Activated CD4-positive, alpha-beta T cell treated with anti-CD3 and anti-CD28 coated beads for 1 hour (primary cell): Measurements from ENCODE around the gene ENDOG.
"Not testable (repeated sequence)": the region's sequence is repeated elsewhere in the genome, so short reads cannot be mapped to it uniquely, and the experiment has no call there.

Experiments used
- DNase-seq: peaks from one replicate; pipeline ENCODE4 v3.0.0-alpha.2; 2020

Gene ENDOG

DNA sequence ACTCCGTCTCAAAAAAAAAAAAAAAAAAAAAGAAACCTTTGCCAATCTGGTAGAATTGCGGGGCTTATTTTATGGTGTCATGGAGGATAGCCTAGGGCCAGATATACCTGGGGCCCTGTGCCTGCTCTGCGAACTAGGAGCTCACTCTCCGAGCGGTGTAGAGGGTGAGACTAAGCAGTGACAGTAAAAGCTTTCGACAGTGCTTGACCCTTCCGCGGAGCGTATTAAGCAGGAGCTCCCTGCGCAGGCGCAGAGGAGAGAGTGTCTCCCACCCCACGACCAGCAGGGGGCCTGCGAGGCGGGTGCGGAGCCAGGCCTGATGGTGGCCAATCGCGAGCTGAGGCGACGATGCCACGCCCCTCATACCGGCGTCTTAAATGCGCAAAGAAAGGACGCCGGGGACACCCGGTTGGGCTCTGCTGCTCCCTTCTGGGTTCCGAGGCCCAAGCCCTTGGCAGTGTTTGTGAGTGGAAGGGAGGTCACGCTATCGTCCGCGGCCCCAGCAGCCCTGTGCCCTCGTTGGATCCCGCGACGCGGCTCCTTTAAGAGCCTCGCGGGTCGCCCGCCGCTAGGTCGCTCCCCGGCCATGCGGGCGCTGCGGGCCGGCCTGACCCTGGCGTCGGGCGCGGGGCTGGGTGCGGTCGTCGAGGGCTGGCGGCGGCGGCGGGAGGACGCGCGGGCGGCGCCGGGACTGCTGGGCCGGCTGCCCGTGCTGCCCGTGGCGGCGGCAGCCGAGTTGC, at the start of gene ENDOG:
TSS of gene ENDOG (plus strand) at position 402 of the 740 bp plus-strand sequence. CDS start at position 587, 185 bp downstream.
- peak; percentile 95 for DNase-seq

DNA sequence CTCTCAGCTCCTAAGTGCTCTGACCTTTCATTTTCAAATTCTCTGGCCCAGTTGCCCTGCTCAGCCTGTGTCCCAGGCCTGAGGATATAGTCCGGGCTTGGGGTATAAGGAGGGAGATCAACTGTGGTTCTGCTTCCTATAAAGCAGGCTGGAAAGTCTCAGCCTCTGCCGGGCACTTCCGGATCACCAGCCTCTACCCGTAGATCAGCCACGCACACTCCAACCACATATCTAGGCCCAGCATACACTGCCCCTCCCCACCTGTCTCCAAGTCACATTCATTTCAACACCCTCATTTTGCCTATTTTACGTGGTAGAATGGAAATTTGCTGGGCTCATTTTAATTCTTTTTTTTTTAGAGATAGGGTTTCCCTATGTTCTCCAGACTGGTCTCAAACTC, 49.7 kb upstream of the ENDOG start:
- no peak for DNase-seq

GRCh38 chr9:128770286-128771030, 47.8 kb upstream of the ENDOG start:
- no peak for DNase-seq

- DNase-seq, result no peak
Measured at GRCh38 chr9:128771094-128771721, 47.1 kb upstream of the ENDOG start.

- peak; percentile 91 for DNase-seq
Measured at GRCh38 chr9:128771745-128772519, 46.4 kb upstream of the ENDOG start, which contains the start of gene ZER1. Gene ZER1 (minus strand): TSS chr9:128771927. CDS start chr9:128755565, 16,362 bp downstream.

- DNase-seq, result no peak
Measured at GRCh38 chr9:128773049-128773448, 45.3 kb upstream of the ENDOG start.

- no peak for DNase-seq
Measured at GRCh38 chr9:128774804-128775203, 43.5 kb upstream of the ENDOG start.

DNA sequence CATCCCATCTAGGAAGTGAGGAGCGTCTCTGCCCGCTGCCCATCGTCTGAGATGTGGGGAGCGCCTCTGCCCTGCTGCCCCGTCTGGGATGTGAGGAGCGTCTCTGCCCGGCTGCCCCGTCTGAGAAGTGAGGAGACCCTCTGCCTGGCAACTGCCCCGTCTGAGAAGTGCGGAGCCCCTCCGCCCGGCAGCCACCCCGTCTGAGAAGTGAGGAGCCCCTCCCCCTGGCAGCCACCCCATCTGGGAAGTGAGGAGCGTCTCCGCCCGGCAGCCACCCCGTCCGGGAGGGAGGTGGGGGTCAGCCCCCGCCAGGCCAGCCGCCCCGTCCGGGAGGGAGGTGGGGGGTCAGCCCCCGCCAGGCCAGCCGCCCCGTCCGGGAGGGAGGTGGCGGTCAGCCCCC, 38.2 kb upstream of the ENDOG start:
- not testable (repeated sequence) for DNase-seq

- DNase-seq, result no peak
Measured at GRCh38 chr9:128781187-128782070, 36.9 kb upstream of the ENDOG start.

- no peak for DNase-seq
Measured at GRCh38 chr9:128782669-128783068, 35.6 kb upstream of the ENDOG start.

DNA sequence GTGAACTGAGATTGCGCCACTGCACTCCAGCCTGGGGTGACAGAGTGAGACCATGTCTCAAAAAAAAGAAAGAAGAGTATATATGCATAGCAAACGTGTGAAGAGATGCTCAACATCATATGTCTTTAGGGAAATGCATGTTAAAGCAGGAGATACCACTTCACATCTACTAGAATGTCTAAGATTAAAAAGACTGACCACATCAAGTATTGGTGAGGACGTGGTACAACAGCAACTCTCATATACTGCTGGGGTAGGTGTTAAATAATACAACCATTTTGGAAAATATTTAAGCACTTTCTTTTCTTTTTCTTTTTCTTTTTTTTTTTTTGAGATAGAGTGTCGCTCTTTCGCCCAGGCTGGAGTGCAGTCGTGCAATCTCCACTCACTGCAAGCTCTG, 32.9 kb upstream of the ENDOG start:
- DNase-seq, result no peak

- DNase-seq, result peak; percentile 84
Measured at GRCh38 chr9:128786681-128787601, 31.4 kb upstream of the ENDOG start, which contains the start of gene TBC1D13. Gene TBC1D13 (plus strand): TSS chr9:128787253. CDS start chr9:128787354, 101 bp downstream.

DNA sequence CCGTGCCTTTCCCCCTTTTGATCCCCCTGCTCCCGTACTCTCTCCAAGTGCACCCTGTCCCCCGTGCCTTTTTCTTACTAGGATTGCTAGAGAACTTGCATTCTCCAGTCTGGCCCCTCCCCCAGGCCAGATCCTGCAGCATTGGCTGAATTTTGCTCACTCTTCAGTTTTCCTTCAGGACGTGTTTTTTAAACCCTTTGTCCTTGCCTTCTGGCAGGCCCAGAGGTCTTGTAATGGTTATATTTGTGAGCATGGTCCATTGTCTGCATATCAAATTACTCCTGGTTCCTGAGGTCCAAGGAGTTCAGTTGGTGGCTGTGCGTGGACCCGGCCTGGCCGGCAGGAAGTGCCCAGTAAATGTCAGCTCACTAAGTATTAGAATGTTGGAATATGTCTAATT, 30.6 kb upstream of the ENDOG start:
- DNase-seq, result no peak

DNA sequence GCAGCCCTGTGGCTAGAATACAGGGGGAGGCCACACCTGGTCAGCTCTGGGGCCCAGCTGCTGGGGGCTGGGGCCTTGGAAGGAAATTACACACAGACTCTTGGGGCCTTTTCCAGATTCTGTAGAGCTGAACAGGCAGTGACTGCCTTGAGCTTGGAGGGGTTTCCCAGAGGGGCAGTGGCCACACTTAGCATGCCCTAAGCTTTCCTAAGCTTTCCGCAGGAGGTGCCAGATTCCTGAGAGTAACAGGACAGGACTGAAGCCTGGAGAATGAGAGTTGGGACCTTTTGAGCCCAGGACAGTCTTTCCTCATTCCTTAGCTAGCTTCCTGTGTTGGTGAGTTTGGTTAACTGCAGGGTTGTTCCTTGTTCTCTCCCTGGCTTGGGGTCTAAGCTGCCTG, 29.9 kb upstream of the ENDOG start:
- no peak for DNase-seq

- DNase-seq, result no peak
Measured at GRCh38 chr9:128790536-128790935, 27.8 kb upstream of the ENDOG start.

DNA sequence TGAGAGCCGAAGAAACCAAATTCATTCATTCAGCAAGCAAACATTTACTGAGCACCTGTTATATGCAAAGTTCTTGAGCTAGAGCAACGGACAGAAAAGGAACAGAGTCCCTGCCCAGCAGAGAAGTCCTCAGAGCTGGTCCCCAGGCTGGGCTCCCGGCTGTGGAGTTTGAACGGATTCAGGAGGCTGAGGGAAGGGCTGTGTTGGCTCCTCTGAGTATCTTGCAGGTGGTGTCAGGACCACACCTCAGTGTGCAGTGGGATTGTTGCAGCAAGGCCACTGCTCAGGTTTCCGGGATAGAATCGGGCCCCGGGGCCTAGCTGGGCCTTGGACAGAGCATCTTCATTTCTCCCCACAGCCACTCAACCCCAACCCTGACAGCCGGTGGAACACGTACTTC, 26.2 kb upstream of the ENDOG start:
- DNase-seq, result no peak

- no peak for DNase-seq
Measured at GRCh38 chr9:128792978-128793686, 25.2 kb upstream of the ENDOG start.

DNA sequence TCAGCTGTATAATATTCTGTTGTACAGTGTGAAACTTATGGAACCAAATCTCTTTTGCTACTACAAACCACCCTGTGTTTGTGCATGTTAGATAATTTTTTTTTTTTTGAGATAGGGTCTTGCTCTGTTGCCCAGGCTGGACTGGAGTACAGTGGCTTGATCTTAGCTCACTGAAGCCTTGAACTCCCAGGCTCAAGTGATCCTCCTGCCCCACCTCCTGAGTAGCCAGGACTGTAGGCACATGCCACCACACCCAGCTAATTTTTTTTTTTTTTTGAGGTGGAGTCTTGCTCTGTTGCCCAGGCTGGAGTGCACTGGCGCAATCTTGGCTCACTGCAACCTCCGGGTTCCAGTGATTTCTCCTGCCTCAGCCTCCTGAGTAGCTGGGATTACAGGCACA, 23.3 kb upstream of the ENDOG start:
- not testable (repeated sequence) for DNase-seq

DNA sequence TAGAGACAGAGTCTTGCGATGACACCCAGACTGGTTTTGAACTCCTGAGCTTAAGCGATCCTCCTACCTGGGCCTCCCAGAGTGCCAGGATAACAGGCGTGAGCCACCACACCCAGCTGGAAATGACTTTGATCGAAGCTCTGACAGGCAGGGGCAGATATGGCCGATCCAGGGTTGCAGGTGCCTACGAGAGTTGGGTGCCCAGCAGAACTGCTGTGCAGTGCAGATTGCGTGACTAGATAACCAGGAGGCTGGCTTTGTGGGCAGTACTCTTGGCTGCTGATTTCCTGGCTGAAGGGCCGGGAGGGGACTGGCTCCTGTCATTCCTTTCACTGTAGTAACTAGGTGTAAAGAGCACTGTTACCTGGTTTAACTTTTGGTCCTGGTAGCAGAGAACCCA, 19.4 kb upstream of the ENDOG start:
- DNase-seq, result no peak

DNA sequence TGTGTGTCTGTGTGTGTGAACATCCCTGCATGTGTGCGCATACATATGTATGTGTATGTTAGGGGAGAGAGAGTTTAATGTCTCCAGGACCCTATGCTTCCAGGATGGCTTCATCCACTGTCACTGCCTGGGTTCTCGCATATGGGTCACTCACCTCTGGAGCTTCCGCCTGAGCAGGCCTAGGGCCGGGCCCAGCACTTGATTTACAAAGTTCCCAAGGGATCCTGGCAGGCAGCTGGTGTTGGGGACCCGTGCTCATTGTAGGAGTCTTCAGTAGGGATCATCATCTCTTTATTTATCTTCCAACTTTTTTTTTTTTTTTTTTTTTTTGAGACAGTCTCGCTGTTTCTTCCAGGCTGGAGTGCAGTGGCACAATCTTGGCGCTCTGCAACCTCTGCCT, 18.2 kb upstream of the ENDOG start:
- DNase-seq, result no peak
